Effector memory CD8-positive, alpha-beta T cell (primary cell): ENCODE results near the gene PSME4.
"Not testable (repeated sequence)": the region's sequence is repeated elsewhere in the genome, so short reads cannot be mapped to it uniquely, and the experiment has no call there.

Experiments
- ATAC-seq: fragments of 150-1000 bp; cut with Tn5 transposase; replicated peaks from 2 replicates; pipeline ENCODE4 v1.10.0; 2021; ENCODE audit warnings: mild to moderate bottlenecking, moderate library complexity
- DNase-seq, 3 experiments: peaks; one replicate each; pipeline ENCODE4 v3.0.0; 2021
- H3K27ac Mint-ChIP-seq, 2 donors: one replicate each; pipeline ENCODE4 v1.8.0; 2022; ENCODE audit warnings: mild to moderate bottlenecking in 2 of 2, mixed read lengths in 2 of 2, moderate library complexity in 2 of 2
- H3K27me3 Mint-ChIP-seq, 2 donors: one replicate each; pipeline ENCODE4 v1.8.0; 2022; ENCODE audit warnings: mixed read lengths in 2 of 2
- H3K36me3 Mint-ChIP-seq: one replicate; pipeline ENCODE4 v1.8.0; 2022; ENCODE audit warnings: mild to moderate bottlenecking, moderate library complexity, mixed read lengths; ENCODE audit not compliant: insufficient read depth
- H3K4me1 Mint-ChIP-seq, 2 donors: one replicate each; pipeline ENCODE4 v1.8.0; 2022; ENCODE audit warnings: low read depth in 2 of 2, mixed read lengths in 2 of 2
- H3K4me3 Mint-ChIP-seq, 2 donors: one replicate each; pipeline ENCODE4 v1.8.0; 2022; ENCODE audit warnings: mild to moderate bottlenecking in 2 of 2, mixed read lengths in 2 of 2, moderate library complexity in 2 of 2
- H3K9me3 Mint-ChIP-seq, 2 donors: one replicate each; pipeline ENCODE4 v1.8.0; 2022; ENCODE audit warnings: mixed read lengths in 2 of 2

Gene PSME4

GRCh38 chr2:53863538-53864227, 107.1 kb downstream of the PSME4 start:
- Mint-ChIP-seq H3K27me3 (no peaks in the 10 kb centered on the region), H3K4me1 (peaks cover 4% of the 10 kb centered on the region in 2 donors), H3K27ac (no peak overlapping the region), H3K36me3 (peaks cover 36% of the 10 kb centered on the region), H3K9me3 (no peaks in the 10 kb centered on the region), H3K4me3 (no peak overlapping the region)
- DNase-seq, result no peak
- no peak for ATAC-seq

- H3K36me3 Mint-ChIP-seq, result peaks cover 24% of the 10 kb centered on the region
- DNase-seq, result no peak
- H3K27me3 Mint-ChIP-seq, result no peaks in the 10 kb centered on the region
- ATAC-seq, result no peak
- peak overlapping the region in 1 of 2 donors; percentile 53 for H3K27ac Mint-ChIP-seq
- peaks cover 4% of the 10 kb centered on the region in 2 donors for H3K4me1 Mint-ChIP-seq
- H3K9me3 Mint-ChIP-seq, result no peaks in the 10 kb centered on the region
- no peak overlapping the region for H3K4me3 Mint-ChIP-seq
These were observed 109.0 kb downstream of the PSME4 start for GRCh38 chr2:53861824-53862223.

GRCh38 chr2:53859206-53860181, 111.3 kb downstream of the PSME4 start, which contains the start of gene GPR75:
Gene GPR75, minus strand, starts transcription at chr2:53859967. Its CDS starts 5,211 bp downstream, at chr2:53854756.
- Mint-ChIP-seq H3K4me1 (peaks cover 4 to 5% of the 10 kb centered on the region in 2 donors), H3K9me3 (no peaks in the 10 kb centered on the region), H3K4me3 (no peak within 1 kb of the TSS), H3K27me3 (no peaks in the 10 kb centered on the region), H3K27ac (no peak within 1 kb of the TSS), H3K36me3 (peaks cover 3% of the 10 kb centered on the region)
- ATAC-seq, result no peak
- no peak for DNase-seq

- Mint-ChIP-seq H3K9me3 (no peaks in the 10 kb centered on the region), H3K36me3 (peaks cover 2% of the 10 kb centered on the region), H3K27ac (peak overlapping the region in 1 of 2 donors; percentile 33), H3K4me1 (peaks cover 4% of the 10 kb centered on the region in 2 donors), H3K27me3 (no peaks in the 10 kb centered on the region), H3K4me3 (no peak overlapping the region)
- ATAC-seq, result no peak
- no peak for DNase-seq
These were observed 114.5 kb downstream of the PSME4 start for GRCh38 chr2:53856272-53856671.

- no peak for ATAC-seq
- Mint-ChIP-seq H3K4me1 (peaks cover 4% of the 10 kb centered on the region in 2 donors), H3K27me3 (no peaks in the 10 kb centered on the region), H3K36me3 (peaks cover 2% of the 10 kb centered on the region), H3K27ac (peak overlapping the region; percentile 11 to 50), H3K4me3 (no peak overlapping the region), H3K9me3 (no peaks in the 10 kb centered on the region)
- no peak for DNase-seq
These were observed 116.1 kb downstream of the PSME4 start for GRCh38 chr2:53854678-53855077.

- Mint-ChIP-seq H3K9me3 (no peaks in the 10 kb centered on the region), H3K4me1 (peaks cover 0 to 4% of the 10 kb centered on the region in 2 donors), H3K36me3 (peaks cover 2% of the 10 kb centered on the region), H3K27ac (no peak overlapping the region), H3K27me3 (no peaks in the 10 kb centered on the region), H3K4me3 (no peak overlapping the region)
- DNase-seq (no peak), ATAC-seq (no peak)
These were observed 118.3 kb downstream of the PSME4 start for GRCh38 chr2:53852532-53852931.

GRCh38 chr2:53851052-53851757, 119.6 kb downstream of the PSME4 start:
- H3K27me3 Mint-ChIP-seq, H3K4me1 Mint-ChIP-seq, ATAC-seq, H3K27ac Mint-ChIP-seq, DNase-seq, H3K4me3 Mint-ChIP-seq, H3K36me3 Mint-ChIP-seq, H3K9me3 Mint-ChIP-seq: not testable (repeated sequence)

- no peak for DNase-seq
- no peak overlapping the region for H3K4me3 Mint-ChIP-seq
- H3K4me1 Mint-ChIP-seq, result peaks cover 3 to 7% of the 10 kb centered on the region in 2 donors
- H3K27me3 Mint-ChIP-seq, result no peaks in the 10 kb centered on the region
- H3K36me3 Mint-ChIP-seq, result no peaks in the 10 kb centered on the region
- no peak for ATAC-seq
- H3K9me3 Mint-ChIP-seq, result no peaks in the 10 kb centered on the region
- H3K27ac Mint-ChIP-seq, result no peak overlapping the region
These were observed 122.7 kb downstream of the PSME4 start for GRCh38 chr2:53848062-53848461.

GRCh38 chr2:53843595-53843994, 127.2 kb downstream of the PSME4 start:
- peaks cover 0 to 2% of the 10 kb centered on the region in 2 donors for H3K9me3 Mint-ChIP-seq
- peaks cover 3 to 12% of the 10 kb centered on the region in 2 donors for H3K4me1 Mint-ChIP-seq
- no peak for ATAC-seq
- no peak for DNase-seq
- H3K27me3 Mint-ChIP-seq, result no peaks in the 10 kb centered on the region
- H3K27ac Mint-ChIP-seq, result peak overlapping the region in 1 of 2 donors; percentile 32
- no peaks in the 10 kb centered on the region for H3K36me3 Mint-ChIP-seq
- H3K4me3 Mint-ChIP-seq, result no peak overlapping the region

GRCh38 chr2:53842891-53843290, 127.9 kb downstream of the PSME4 start:
- ATAC-seq (no peak), DNase-seq (no peak)
- H3K4me1 Mint-ChIP-seq, result peaks cover 3 to 12% of the 10 kb centered on the region in 2 donors
- H3K9me3 Mint-ChIP-seq, result peaks cover 0 to 2% of the 10 kb centered on the region in 2 donors
- no peaks in the 10 kb centered on the region for H3K27me3 Mint-ChIP-seq
- no peak overlapping the region for H3K4me3 Mint-ChIP-seq
- H3K27ac Mint-ChIP-seq, result no peak overlapping the region
- H3K36me3 Mint-ChIP-seq, result no peaks in the 10 kb centered on the region

- H3K27me3 Mint-ChIP-seq, ATAC-seq, H3K27ac Mint-ChIP-seq, H3K9me3 Mint-ChIP-seq, H3K36me3 Mint-ChIP-seq, DNase-seq, H3K4me3 Mint-ChIP-seq: not testable (repeated sequence)
- H3K4me1 Mint-ChIP-seq, result peaks cover 3 to 12% of the 10 kb centered on the region in 2 donors
These were observed 129.1 kb downstream of the PSME4 start for GRCh38 chr2:53841651-53842050.

- H3K36me3 Mint-ChIP-seq, result no peaks in the 10 kb centered on the region
- H3K4me1 Mint-ChIP-seq, result peaks cover 2 to 8% of the 10 kb centered on the region in 2 donors
- H3K27me3 Mint-ChIP-seq, result no peaks in the 10 kb centered on the region
- ATAC-seq (no peak), DNase-seq (no peak)
- no peak overlapping the region for H3K27ac Mint-ChIP-seq
- peaks cover 0 to 2% of the 10 kb centered on the region in 2 donors for H3K9me3 Mint-ChIP-seq
- no peak overlapping the region for H3K4me3 Mint-ChIP-seq
These were observed 130.2 kb downstream of the PSME4 start for GRCh38 chr2:53840580-53840979.

- H3K27me3 Mint-ChIP-seq, H3K4me3 Mint-ChIP-seq, H3K27ac Mint-ChIP-seq, DNase-seq, ATAC-seq, H3K36me3 Mint-ChIP-seq, H3K4me1 Mint-ChIP-seq: not testable (repeated sequence)
- H3K9me3 Mint-ChIP-seq, result peaks cover 0 to 11% of the 10 kb centered on the region in 2 donors
These were observed 140.9 kb downstream of the PSME4 start for GRCh38 chr2:53829980-53830290.
